Pulmonary artery endothelial cell (primary cell): ENCODE data around the gene GPR173. TPM values are rescaled to one million over a fixed set of nuclear protein-coding genes. Genes with fewer than 3 reads are reported as not detected.
A peak's percentile ranks its signal among the peaks of the same experiment; 100 is the strongest.

Source experiments
- DNase-seq: peaks from one replicate; pipeline ENCODE4 v3.0.0-alpha.2; 2011; ENCODE audit warnings: low read depth, low spot score
- total RNA-seq: library from RNA; depleted of rRNA; stranded (reverse); fragments of >200 nt; gene quantifications from 2 replicates; pipeline ENCODE4 v1.2.3, GENCODE V29; 2014

The GPR173 gene
- total RNA-seq, 1 donor from 2014 or later, result 3.2 TPM

DNA sequence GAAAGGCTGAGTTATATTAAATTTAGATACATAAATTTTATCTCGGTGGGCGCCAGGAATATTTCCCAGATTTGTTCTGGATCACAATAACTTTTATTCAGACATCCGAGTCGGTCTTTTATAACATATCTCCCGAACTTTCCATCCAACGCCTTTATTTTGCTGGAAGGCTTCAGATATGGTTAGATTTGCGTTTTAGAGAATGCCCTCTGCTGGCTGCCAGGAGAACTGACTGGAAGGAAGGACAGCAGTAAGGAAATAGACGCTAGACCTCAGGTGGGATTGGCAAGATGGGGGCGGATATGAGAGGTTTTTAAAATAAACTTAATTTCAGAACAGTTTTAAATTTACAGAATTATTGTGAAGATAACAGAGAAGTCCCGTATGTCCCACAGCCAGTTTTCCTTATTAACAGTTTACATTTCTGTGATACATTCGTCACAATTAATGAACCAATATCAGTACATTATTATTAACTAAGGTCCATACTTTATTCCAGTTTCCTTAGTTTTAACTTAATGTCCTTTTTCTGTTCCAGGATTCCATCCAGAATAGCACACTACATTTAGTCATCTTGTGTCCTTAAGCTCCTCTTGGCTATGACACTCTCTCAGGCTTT is 40.7 kb downstream of the GPR173 start:
- peak; percentile 19 for DNase-seq

DNA sequence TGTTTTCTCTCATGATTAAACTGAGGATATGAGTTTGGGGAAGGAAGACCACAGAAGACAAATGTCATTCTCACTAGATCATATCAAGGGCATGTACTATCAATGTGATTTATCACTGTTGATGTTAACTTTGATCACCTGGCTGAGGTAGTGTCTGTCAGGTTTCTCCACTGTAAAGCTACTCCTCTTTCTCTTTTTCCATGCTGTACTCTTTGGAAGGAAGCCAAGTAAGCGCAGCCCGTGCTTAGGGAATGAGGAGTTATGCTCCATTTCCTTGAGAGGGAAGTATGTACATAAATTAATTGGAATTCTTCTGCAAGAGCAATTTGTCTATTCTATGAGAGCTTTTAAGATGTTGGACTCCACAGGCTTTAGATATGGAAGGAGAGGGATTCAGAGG is 41.3 kb downstream of the GPR173 start:
- no peak for DNase-seq

DNA sequence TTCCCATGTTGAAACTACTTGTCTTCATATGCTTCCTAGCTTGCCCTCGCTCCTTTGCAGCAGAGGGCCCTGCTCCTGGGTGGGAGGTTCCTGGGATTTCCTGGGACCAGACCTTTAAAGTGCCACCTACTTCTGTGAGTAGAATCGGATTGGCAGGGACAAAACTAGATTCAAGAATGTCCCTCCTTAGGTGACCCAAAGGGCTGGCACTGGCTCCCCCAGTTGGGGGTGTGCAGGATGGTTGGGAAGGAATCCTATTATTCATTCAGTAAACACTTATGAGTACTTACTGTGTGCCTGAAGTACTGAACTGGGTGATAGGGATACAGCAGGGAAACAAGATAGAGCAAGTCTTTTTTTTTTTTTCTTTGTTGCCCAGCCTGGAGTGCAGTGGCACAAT is 42.8 kb downstream of the GPR173 start:
- DNase-seq, result no peak

DNA sequence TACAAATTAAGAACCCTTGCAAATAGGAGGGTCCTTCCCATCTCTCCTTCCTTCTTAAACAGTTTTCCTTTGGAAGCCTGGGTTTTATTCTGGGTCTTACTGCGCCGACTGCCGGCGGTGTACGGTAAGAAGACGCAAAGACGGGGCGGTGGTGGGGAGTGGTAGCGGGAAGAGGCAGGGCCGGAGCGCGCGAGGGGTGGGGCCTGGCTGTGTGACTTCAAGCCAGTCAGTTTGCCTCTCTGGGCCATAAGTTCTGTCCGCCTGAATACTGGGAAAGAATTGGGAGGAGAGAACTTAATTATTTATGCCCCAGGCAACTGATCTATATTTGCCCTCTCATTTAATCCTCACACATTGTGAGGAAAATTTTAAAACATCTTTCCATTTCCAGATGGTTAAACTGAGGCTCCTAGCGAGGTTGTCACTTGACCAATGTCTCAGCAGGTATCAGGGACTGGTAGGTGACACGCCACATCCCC is 44.6 kb downstream of the GPR173 start:
- peak; percentile 45 for DNase-seq

DNA sequence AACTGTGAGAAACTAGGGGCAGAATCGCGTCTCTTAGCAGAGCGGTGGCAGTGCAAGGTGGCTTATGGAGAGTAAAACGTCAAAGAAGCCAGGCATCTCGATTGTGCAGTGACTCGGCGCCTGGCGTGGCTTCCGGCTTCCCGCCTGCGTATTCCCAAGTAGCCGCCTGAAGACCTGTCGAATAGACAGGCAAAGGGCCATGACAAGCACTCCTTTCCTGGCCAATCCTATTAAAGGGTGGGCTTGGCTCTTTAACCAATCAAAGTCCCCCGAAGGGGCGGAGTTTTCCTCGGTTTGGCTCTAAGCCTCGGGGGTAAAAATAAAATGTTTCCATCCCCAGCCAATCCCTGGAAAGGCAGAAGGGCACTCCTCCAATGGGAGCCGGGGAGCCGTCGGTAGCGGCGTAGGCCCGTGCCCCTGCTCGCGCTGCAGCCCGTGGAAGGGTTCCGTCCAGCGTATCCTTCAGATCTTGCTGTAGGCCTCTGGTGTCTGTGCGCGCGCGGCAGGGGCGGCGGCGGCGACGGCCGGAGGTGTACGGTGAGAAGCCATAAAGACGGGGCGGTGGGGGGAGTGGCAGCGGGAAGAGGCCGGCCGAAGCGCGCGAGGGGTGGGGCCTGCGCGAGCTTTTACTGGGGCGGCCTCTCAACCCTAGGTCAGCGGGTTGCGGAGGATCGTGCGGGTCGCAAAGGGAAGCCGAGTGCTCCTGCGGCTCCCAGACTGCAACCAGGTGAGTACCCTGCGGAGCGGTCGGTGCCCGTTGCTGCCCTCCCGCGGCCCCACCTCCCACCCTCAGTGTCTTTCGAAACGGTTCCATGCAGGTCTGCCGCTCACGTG is 45.4 kb downstream of the GPR173 start, which contains the start of gene KANTR:
TSS of gene KANTR (plus strand) at position 395 of the 834 bp plus-strand sequence. CDS start 30,131 bp downstream, outside the sequence.
- DNase-seq, result peak; percentile 85

GRCh38 chrX:53094582-53094905 is 46.0 kb downstream of the GPR173 start:
- no peak for DNase-seq

GRCh38 chrX:53095796-53096195 is 47.2 kb downstream of the GPR173 start:
- DNase-seq, result no peak

DNA sequence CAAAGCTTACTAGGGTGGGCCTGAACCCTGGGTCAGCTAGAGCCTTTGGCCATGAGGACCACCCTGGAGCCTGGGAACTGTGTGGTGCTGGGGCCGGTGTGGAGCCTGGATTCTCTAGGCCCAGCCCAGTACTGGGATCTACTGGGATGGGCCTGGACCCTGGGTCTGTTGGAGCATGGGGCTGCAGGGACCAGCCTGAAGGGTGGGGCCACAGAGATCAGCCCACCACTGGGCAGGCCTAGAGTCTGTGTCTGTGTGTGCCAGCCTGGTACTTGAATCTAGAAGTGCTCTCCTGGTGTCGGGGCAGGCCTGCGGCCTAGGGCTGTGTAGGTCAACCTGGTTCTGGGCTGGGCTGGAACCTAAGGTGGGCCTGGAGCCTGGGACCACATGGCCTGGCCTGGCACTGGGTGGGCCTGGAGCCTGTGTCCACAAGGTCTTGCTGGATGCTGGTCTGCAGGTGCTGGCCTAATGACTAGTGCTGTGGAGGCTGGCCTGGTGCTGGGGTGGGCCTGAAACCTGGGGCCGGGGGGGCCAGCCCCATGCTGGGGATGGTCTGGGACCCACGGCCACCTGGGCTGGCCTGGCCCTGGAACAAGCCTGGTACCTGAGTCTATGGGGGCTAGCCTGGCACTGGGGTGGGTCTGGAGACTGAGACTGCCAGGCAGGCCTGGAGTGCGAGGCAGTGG is 66.4 kb downstream of the GPR173 start:
- no peak for DNase-seq

DNA sequence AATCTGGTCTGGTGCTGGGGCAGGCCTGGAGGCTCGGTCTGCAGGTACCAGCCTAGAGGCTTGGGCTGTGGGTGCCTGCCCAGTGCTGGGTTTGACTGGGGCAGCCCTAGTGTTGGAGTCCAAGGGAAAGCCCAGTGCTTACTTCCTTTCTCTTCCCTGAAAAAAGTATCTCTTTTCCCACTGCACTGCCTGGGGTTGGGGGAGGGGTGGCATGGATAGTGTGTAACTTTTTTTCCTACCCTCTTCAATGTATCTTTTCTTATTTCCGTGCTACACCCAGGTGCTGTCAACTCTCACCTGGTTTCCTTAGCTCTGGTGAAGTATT is 66.9 kb downstream of the GPR173 start:
- DNase-seq, result no peak

GRCh38 chrX:53116101-53116500 is 67.5 kb downstream of the GPR173 start:
- no peak for DNase-seq

DNA sequence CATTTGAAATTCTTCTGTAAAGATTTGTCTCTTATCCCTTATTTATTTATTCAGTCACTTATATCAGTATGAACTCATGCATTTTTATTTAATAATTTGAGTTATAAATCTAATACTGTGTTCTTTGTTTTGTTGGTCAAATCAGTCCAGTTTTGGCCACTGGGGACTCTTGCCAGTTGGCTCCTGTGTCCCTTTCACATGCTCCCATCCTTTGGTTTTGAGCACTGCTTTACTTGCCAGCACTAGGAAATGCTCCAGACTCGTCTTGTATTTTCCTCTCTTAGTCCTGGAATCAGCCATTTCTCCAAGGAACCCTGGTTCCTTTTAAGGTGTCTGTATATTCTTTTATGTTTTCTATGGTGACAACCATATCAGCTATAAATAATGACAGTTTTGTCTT is 73.4 kb downstream of the GPR173 start:
- no peak for DNase-seq

DNA sequence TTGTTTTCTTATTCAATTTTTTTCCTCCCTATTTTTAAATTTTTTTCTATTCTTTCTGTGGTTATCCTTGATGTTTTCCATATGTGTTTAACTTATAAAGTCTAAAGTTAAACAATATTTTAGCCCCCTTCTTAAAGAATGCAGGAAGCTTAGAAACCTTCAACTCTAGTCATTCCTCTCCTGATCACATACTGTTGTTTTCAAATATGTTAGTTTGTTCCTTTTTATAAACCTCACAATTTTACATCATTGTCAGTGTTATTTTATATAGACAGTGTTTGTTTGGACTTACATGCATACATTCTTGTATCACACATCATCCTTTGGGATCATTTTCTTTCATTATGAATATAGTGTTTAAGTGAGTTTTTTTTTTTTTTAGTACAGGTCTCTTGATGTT is 76.9 kb downstream of the GPR173 start:
- DNase-seq, result no peak

DNA sequence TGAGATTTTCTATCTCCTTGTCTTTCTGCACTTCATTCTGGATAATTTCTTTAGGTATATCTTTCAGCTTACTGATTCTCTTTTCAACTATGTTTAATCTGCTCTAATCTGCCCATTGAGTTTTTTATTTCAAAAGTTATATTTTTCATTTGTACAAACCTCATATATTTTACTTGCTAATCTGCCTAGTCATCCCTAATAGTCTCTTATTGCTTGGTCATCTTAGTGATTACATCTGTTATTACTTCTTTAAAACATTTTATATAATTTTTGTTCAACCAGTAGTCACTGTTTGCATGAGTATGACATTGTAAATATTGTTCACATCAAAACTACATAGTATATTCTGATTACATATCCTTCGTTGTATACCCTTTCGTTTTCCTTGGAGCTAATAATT is 77.8 kb downstream of the GPR173 start:
- DNase-seq, result no peak

DNA sequence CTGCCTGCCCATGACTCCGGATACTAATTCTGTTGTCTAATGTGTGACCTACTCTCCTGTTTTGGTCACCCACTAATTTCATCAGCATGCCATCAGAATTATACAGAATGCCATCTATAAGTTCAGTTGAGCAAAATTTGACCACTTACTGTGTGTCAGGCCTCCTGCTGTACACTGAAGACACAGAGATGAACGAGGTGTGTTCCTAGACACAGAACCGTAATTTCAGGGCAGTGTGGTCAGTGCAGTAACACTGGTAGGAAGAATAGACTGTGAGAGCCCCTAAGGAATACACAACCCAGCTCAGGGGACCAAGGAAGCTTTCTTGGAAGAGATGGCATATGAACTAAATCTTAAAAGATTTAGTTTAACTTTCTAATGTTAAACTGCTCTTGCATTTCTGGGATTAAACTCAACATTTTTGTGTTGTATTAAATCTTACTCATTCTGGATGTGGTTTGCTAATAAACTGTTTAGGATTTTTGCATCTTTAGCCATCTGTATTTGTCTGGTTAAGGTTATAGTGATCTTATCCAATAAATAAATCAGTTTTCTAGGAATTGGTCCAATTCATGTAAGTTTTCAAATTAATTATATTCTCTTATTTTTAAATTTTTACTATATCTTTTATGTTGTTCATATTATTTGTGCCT is 79.6 kb downstream of the GPR173 start:
- DNase-seq, result no peak

Other genes starting within 250 kb of the GPR173 start
- gene XAGE5, start 237.5 kb upstream of the GPR173 start, total RNA-seq, result not detected in 2 replicates
- gene XAGE3, start 180.7 kb upstream of the GPR173 start, total RNA-seq, result not detected in 2 replicates
- 8.1 and 8.9 TPM in 2 replicates for gene FAM156B, start 151.5 kb upstream of the GPR173 start, total RNA-seq
- gene FAM156A, start 90.3 kb upstream of the GPR173 start, total RNA-seq, result 3.7 and 7.4 TPM in 2 replicates
- gene TSPYL2, start 33.6 kb downstream of the GPR173 start, total RNA-seq, result 9.8 and 10.0 TPM in 2 replicates
- gene KANTR, start 45.4 kb downstream of the GPR173 start, total RNA-seq, result 4.6 and 5.7 TPM in 2 replicates
- 62.6 and 100 TPM in 2 replicates for gene KDM5C, start 176.4 kb downstream of the GPR173 start, total RNA-seq
- gene IQSEC2, start 232.8 kb downstream of the GPR173 start, total RNA-seq, result 3.6 and 3.9 TPM in 2 replicates